Activated CD4-positive, alpha-beta T cell treated with anti-CD3 and anti-CD28 coated beads, Interleukin-2, Interleukin-6, amounts not matched to agents 100 ng/mL and 50 ng/mL, durations not matched to agents 16 hours and 8 hours (primary cell): ENCODE results near the gene MLLT3.

Experiments used
- DNase-seq: peaks from one replicate; pipeline ENCODE4 v3.0.0-alpha.2; 2020

Gene MLLT3

DNA sequence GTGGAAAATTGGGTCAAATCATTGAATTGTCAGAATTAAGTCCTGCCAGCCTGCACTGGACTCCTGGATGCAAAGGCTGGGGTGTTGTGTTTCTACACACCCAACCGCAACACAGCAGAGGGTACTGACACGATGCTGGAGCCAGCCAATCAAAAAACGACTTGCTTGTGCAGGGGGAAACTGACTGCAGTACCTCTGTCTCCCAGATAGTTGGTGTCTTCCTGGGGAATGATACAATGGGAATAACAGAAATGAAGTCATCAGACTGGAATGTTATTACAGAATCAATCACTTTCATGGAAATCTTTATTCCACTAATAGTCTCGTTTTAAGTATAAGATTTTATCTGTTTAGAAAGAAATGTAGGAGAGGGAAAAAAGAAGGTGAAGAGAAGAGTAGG lies 330.3 kb downstream of the MLLT3 start:
- no peak for DNase-seq
